Activated naive CD4-positive, alpha-beta T cell treated with Interleukin-2 at 50 U/mL for 16 hours (primary cell): ENCODE measurements around the gene PHF21B.

Experiments used
- DNase-seq: peaks from one replicate; pipeline ENCODE4 v3.0.0-alpha.2; 2020

PHF21B gene

DNA sequence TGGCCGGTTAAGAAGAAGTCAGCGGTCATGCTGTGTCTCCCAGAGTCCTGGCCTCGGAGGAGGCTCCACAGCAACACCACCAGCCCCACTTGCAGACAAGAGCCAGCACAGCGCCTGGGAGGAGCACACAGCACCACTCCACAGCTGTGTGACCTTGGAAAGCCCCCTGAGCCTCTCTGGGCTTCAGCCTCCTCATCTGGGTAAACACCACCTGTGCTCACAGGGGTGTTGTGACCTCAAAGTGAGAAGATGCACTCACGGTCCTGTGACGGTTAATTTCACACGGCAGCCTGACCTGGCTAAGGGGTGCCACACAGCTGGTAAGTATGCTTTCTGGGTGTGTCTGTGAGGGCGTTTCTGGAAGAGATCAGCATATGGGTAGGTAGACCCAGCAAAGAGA is 54.7 kb downstream of the PHF21B start:
- DNase-seq = no peak

GRCh38 chr22:44954149-44954548 is 55.7 kb downstream of the PHF21B start:
- DNase-seq = no peak

DNA sequence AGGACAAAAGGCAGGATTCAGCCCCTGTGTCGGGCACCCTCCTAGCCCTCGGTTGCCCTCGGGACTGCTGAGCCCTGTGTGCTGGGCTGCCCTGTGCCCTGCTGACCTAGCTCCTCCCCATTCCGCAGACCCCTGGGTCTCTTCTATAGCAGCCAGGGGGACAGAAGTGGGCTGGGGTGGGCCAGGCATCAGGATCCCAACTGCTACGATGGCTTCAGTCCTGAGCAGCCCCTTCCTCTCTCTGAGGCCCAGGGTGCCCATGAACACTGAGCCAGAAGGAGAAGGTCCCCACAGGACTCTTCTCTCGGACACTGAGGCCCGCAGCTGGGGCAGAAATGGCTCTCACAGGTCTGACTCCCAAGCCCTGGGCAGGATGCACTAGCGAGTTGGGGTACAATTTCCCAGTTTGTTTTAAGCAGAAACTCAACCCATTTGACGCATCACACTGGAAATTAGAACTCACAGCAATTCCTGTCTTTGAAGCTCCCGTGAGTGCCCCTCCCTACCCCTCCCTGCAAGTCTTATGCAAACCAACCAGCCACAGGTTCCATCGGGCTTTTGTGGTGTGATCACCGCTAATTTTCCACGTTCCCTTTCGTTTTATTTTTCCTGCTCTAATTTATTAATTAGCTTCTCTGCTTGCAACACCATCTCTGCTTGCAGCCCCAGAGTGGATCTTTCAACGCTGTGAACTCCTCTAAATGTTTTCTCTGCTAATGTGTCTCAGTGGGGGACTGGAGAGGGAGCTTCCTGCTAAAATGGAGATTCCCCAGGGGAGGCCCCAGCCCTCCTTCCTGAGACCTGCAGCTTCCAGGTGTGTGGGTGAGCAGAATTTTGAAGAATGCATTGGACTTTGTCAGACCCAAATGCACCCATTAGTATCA is 56.7 kb downstream of the PHF21B start:
- DNase-seq = no peak

GRCh38 chr22:44951510-44951816 is 58.3 kb downstream of the PHF21B start:
- no peak for DNase-seq

GRCh38 chr22:44950806-44951509 is 58.8 kb downstream of the PHF21B start:
- no peak for DNase-seq

GRCh38 chr22:44947846-44948245 is 62.0 kb downstream of the PHF21B start:
- no peak for DNase-seq

DNA sequence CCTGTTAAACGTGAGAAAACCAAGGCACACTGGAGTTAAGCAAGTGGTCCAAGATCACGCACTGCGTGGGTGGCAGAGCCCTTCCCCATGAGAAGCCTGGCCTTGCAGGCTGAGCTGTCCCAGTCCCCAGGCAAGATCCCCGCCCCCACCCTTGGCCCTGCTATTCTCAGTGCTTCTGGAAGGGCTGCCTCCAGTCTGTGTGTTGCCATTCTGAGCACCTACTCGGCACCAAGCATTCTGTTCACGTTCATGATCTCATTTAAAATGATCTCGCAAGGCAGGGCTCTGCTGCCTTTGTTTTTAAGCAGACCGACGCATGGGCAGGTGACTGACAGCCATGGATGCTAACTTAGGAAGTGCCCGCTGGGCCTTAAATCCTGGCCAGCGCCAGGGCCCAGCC is 62.8 kb downstream of the PHF21B start:
- no peak for DNase-seq

DNA sequence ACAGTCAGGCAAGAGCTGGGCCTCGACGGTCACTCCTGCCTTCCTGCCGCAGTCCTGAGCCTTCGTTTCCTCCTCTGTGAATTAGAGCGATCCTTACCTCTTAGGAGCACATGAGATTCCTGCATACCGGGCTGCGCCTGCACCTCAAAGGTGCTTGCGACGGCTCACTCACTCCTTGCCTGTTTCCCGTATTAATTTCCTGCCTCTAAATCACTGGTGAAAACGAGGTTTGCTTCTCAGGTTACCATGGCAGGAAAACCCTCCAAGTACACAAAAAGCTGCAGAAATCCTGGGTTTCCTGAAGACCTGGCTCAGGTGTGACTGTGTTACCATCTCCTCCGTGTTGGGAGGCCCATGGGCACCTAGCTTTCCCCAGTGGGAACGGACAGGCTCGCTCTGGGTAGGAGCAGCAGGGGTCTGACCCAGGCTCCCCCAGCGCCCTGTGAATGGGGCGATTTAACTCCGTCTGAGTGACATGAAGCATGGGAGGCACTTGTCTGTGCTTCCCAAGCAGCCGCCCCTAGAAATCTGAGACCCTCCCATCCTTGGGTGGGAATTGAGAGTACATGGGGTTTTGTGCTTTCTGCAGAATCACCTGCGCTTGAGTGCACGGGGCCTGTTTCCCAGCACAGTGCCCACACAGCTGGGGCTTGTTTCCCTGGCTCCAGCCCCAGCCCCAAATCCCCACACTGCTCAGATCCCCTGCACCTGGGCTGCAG is 64.8 kb downstream of the PHF21B start:
- no peak for DNase-seq

DNA sequence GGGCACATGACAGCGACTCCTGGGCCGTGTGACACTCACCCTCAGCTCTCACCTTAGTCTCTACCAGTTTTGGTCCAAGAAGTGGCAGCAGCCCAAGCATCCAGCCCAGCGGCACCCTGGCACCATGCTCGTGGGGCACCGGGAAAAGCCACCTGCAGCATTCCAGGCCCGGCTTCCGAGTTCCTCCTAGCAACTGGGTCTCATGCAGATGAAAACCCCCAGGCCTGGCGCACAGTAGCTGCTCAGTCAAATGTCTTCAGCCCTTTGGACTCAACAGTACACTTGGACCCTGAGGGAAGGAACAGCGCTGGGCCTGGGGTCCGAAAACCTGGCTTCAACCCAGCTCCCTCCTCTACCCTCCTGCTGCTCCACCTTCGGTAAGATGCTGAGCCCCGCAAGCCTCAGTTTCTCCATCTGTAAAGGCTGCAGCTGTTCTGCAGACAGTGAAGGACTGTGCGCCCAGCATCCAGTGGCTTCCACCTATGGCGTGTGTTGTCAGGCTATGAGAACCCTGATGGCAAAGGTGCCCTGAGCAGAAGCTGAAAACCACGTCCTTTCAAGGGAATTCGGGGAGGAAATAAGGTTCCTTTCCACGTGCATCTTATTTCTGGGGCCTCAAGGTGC is 66.0 kb downstream of the PHF21B start:
- no peak for DNase-seq

- DNase-seq = no peak
Observed at GRCh38 chr22:44942979-44943700, 66.7 kb downstream of the PHF21B start.

DNA sequence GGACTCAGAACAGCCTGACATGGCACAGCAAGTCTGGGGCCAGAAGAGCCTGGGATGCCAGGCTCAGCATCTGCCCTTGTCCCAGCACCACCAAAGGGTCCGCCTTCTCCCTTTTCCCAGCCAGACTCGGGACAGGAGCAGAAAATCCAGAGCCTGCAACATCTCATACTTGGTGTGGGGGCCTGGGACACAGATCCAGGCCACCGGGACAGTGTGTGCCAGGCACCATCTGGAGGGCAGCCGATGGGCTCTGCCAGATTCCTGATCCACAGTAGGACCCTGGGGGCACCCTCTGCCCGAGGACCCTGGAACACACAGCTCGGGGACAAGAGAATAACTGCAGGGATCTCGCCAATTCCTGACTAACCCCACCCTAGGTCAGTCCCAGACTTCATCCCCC is 67.7 kb downstream of the PHF21B start:
- DNase-seq = no peak

DNA sequence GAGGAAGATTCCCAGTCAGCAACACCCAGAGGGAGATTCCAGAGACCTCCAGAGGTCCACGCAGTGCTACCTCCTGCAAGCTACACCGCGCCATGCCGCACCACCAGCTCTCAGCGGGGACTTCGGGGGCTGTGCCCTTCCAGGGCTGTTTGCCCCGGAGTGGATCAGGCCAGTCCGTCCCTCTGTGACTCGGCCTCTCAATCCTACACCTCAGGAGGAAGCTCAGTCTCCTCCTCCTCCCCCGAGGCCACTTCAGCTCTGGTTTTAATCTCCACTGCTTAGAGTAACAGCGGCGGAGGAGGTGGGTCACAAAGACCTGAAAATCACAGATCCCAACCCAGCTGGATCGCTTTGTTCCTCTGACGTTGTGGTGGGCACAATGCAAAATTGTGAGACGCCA is 68.6 kb downstream of the PHF21B start:
- no peak for DNase-seq

DNA sequence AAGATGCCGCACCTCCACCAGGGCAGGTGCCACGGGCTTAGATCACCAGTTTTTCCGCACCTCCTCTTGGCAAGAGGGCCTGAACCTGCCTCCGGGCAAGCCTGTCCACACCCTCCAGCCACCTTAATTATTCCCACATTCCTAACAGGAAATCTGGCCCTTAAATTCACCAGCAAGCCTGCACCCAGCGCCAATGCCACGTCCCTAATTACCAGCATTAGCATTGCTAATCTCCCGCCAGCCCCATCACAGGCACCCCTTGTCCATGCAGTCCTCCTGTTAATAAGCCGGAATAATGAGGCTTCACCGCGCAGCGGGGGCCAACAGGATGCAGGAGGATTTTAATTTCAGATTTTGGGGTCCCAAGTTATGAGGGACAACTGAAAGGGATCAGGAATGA is 69.7 kb downstream of the PHF21B start:
- DNase-seq = no peak

DNA sequence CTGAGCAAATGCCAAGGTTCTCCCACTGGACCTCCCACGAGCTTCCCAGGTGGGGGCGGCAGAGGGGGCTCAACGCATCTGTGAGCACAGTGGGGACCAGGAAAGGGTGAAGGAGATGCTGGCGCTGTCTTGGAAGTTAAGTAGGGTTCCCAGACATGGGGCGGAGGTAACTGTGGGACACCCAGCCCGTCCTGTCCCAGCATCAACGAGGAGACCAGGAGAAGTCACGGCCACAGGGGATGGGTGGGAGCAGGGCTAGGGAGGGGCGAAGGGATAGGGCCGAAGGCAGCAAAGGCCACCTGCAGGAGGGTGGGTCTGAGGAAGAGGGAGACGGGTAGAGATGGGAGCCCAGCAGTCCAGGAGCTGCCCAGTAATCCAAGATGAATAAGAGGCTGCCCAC is 70.4 kb downstream of the PHF21B start:
- DNase-seq = no peak

- no peak for DNase-seq
Observed at GRCh38 chr22:44938886-44939285, 70.9 kb downstream of the PHF21B start.

GRCh38 chr22:44937216-44937615 is 72.6 kb downstream of the PHF21B start:
- no peak for DNase-seq

DNA sequence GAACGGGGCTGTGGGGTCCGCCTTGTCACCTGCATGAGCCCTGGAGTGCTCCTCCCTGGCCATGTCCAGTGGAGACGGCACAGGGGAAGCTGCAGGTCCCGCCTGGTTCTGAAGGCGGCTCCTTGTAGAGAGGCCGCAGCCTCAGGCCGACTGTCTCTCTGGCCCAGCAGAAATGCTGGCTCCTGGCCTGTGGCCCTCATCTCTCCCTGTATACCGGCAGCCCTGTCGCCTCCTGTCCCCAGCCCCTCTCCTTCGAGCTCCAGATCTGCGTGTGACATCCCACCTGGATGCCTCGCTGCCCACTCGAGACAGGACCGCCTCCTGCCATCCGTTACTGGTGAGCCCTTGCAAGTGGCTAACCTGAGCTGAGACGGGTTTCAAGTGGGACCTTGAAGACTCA is 73.6 kb downstream of the PHF21B start:
- DNase-seq = no peak

DNA sequence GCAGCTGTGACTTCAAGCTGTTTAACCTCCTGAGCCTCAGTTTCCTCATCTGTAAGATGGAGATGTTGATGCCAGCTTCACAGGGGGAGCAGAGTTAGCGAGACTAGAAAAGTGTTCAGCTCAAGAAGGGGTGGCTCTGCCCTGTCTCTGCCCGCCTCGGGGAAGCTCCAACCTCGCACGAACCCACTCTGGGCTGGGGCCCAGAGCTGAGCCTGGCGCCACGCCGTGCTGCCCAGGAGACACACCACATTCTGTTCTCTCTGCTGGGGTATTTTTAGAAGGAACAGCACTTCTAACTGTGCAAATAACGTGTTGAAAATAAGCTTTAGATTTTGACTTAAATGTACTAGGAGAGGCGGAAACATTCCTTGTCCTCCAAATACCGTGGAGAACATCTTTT is 74.1 kb downstream of the PHF21B start:
- DNase-seq = no peak

DNA sequence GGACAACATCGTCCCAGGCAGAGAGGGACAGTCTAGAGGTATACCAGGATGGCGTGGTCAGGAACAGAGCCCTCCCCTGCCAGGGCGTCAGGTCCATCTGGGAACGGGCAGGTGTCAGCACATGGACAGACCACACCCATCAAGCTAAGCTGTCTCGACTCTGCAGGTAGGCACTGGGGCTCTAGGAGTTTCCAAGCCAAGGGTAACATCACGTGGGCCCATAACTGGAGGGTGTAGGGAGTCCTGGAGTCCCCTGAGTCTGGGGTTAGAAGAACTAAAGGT is 75.4 kb downstream of the PHF21B start:
- DNase-seq = no peak

GRCh38 chr22:44933666-44934453 is 75.9 kb downstream of the PHF21B start:
- no peak for DNase-seq

DNA sequence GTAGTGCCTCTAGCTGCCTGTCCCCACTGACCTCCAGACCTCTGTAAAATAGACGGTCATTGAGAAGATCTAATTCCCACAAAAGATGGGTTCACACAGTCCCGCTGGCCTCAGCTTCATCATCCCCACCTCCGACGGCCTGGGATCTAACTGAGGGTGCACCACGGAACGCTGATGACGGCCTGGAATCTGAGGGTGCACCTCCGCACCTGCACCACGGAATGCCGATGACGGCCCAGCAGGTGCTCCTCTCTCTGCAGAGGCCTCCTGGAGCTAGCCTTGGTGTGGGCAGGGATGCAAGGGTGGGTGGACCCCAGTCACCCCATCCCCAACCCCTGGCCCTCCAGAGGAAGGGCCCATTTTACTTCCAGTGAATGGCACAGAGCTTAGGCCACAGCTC is 77.3 kb downstream of the PHF21B start:
- no peak for DNase-seq

DNA sequence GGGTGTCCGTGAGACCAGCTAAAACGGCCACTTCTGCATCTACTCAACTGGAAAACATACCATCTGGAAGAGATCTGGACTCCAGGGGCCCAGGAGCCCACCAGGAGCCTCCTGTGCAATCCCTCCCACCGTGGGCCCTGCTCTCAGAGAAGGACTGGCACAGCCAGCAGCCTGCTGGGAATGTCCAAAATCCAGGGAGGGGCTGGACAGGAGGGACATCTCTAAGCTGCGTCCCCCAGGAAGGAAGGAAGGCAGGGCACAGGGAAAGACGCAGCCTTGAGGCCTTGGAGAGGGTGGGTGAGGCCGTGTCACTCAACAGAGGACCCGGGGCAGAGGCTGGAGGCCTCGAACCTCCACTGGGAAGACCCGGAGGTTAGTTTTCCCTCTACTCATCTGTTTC is 78.0 kb downstream of the PHF21B start:
- no peak for DNase-seq
